PC-9 (cell line): ENCODE measurements around the gene NPY4R2.
"Not testable (repeated sequence)": the region's sequence is repeated elsewhere in the genome, so short reads cannot be mapped to it uniquely, and the experiment has no call there.

Experiments used
- EZH2 ChIP-seq: fragments of 200-600 bp; sonication (generic); IDR thresholded peaks from 2 replicates; pipeline ENCODE4 v1.8.0; 2017; ENCODE audit warnings: antibody characterized with exemption, low read depth
- TF ChIP-seq, protein P1 (sequence below): fragments of 200-600 bp; sonication (generic); conservative IDR thresholded peaks from 2 replicates; pipeline ENCODE4 v1.6.1; 2017; ENCODE audit warnings: mixed run types, antibody characterized with exemption, mild to moderate bottlenecking, moderate library complexity

DNA sequence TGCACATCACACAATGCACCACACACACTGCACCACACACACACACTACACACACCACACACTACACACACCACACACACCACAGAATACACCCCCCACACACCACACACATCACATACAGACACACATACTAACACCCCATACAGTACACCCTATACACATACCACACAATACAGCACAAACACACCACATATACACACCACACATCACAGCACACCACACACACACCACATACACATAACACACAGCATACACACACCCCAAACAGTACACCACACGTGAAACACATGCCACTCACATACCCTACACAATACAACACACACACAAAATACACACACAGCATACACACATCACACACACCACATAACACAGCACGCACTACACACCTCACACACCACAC is 23.9 kb upstream of the NPY4R2 start:
- TF ChIP-seq, protein P1, sequence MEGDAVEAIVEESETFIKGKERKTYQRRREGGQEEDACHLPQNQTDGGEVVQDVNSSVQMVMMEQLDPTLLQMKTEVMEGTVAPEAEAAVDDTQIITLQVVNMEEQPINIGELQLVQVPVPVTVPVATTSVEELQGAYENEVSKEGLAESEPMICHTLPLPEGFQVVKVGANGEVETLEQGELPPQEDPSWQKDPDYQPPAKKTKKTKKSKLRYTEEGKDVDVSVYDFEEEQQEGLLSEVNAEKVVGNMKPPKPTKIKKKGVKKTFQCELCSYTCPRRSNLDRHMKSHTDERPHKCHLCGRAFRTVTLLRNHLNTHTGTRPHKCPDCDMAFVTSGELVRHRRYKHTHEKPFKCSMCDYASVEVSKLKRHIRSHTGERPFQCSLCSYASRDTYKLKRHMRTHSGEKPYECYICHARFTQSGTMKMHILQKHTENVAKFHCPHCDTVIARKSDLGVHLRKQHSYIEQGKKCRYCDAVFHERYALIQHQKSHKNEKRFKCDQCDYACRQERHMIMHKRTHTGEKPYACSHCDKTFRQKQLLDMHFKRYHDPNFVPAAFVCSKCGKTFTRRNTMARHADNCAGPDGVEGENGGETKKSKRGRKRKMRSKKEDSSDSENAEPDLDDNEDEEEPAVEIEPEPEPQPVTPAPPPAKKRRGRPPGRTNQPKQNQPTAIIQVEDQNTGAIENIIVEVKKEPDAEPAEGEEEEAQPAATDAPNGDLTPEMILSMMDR, result not testable (repeated sequence)
- not testable (repeated sequence) for TF ChIP-seq EZH2
